K562 (cell line): ENCODE data around the gene B3GALT5. TPM values are rescaled to one million over a fixed set of nuclear protein-coding genes. Genes with fewer than 3 reads are reported as not detected.

ENCODE experiments used
- ATAC-seq: fragments of 200-7000 bp; cut with Tn5 transposase; 3 replicates; pipeline ENCODE4 v1.9.1; 2020; ENCODE audit warnings: moderate library complexity
- BruUV-seq: library from RNA; stranded (reverse); fragments of 400-500 nt; replicated peaks from 2 replicates; lab custom pipeline; 2021; lab: Mats Ljungman, UMichigan
- CTCF ChIA-PET: fragments of 300-600 bp; formaldehyde crosslinking; extraction: SDS; loops from one replicate; lab custom pipeline; 2021; ENCODE audit warnings: low intra/inter-chr PET ratio; lab: Yijun Ruan, JAX
- POLR2A ChIA-PET: fragments of 300-600, 350-650 bp; sonication (Branson Sonifier 250); formaldehyde crosslinking; extraction: SDS; loops from one replicate; lab custom pipeline; 2021; ENCODE audit warnings: antibody characterized with exemption, inconsistent platforms; lab: Yijun Ruan, JAX
- DNase-seq, 4 experiments: peaks; one replicate each; pipeline versions ENCODE4 v3.0.0 to v3.0.0-alpha.2; 2011 to 2018; ENCODE audit warnings: low spot score in 3 of 4, mixed read lengths in 3 of 4; ENCODE audit errors: extremely low read depth in 1 of 4
- FAIRE-seq: peaks from 2 replicates; lab custom pipeline; 2011; peaks lifted over from hg19 to GRCh38; lab: Jason Lieb, UNC
- H2AFZ ChIP-seq: 2 replicates; pipeline ENCODE4 v1.6.0; 2011; ENCODE audit warnings: low read depth, low read length, control low read depth, inconsistent platforms
- H3K27ac ChIP-seq: fragments of 200-600 bp; 3 replicates; pipeline ENCODE4 v1.8.0; 2011; ENCODE audit warnings: low read depth, mild to moderate bottlenecking, control low read depth, inconsistent platforms, low read length, moderate library complexity, mixed read lengths; ENCODE audit errors: extremely low read depth
- H3K27me3 ChIP-seq, 2 experiments: fragments of 300-600 bp in 1 of 2; 2 replicates in 1 of 2; 3 replicates in 1 of 2; pipeline versions ENCODE4 v1.6.0 to v1.8.0; 2011; ENCODE audit warnings: inconsistent platforms in 2 of 2, low read length in 2 of 2, mild to moderate bottlenecking in 1 of 2, mixed read lengths in 1 of 2, moderate library complexity in 1 of 2; ENCODE audit not compliant: control insufficient read depth in 2 of 2, insufficient read depth in 2 of 2
- H3K36me3 ChIP-seq: fragments of 300-600 bp; 3 replicates; pipeline ENCODE4 v1.8.0; 2011; ENCODE audit warnings: mild to moderate bottlenecking, low read length, inconsistent platforms; ENCODE audit not compliant: control insufficient read depth, insufficient read depth
- H3K4me1 ChIP-seq, 2 experiments: fragments of 200-600 bp in 1 of 2; replicated peaks in 1 of 2; 2 replicates in 1 of 2; 3 replicates in 1 of 2; pipeline versions ENCODE4 v1.5.1 to v1.8.0; 2011; ENCODE audit warnings: inconsistent platforms in 2 of 2, low read length in 2 of 2, mild to moderate bottlenecking in 1 of 2, mixed read lengths in 1 of 2, moderate library complexity in 1 of 2; ENCODE audit not compliant: control insufficient read depth in 2 of 2, insufficient read depth in 2 of 2
- H3K4me2 ChIP-seq: 2 replicates; pipeline ENCODE4 v1.6.1; 2011; ENCODE audit warnings: low read length, control low read depth, inconsistent platforms, mixed read lengths; ENCODE audit not compliant: insufficient read depth
- H3K4me3 ChIP-seq: fragments of 200-600 bp; sonication (generic), shearing (Covaris generic); 2 replicates; pipeline ENCODE4 v1.5.1; 2016; ENCODE audit warnings: control low read depth, inconsistent platforms
- H3K79me2 ChIP-seq: fragments of 200-600 bp; 3 replicates; pipeline ENCODE4 v1.8.0; 2011; ENCODE audit warnings: low read length, inconsistent platforms; ENCODE audit not compliant: control insufficient read depth, insufficient read depth
- H3K9ac ChIP-seq, 2 experiments: 2 replicates each; pipeline versions ENCODE4 v1.6.0 to v1.6.1; 2011; ENCODE audit warnings: low read depth in 2 of 2, low read length in 2 of 2, control low read depth in 1 of 2, inconsistent platforms in 1 of 2, mild to moderate bottlenecking in 1 of 2, mixed read lengths in 1 of 2; ENCODE audit not compliant: insufficient read depth in 1 of 2
- H3K9me1 ChIP-seq: one replicate; pipeline ENCODE4 v1.6.0; 2011; ENCODE audit warnings: inconsistent platforms, mild to moderate bottlenecking, low read length, moderate library complexity; ENCODE audit not compliant: control insufficient read depth, insufficient read depth
- H3K9me3 ChIP-seq: replicated peaks from 2 replicates; pipeline ENCODE4 v1.5.1; 2011; ENCODE audit warnings: low read depth, low read length, inconsistent platforms; ENCODE audit not compliant: control insufficient read depth, insufficient read depth
- H4K20me1 ChIP-seq: replicated peaks from 2 replicates; pipeline ENCODE4 v1.6.1; 2011; ENCODE audit warnings: low read length, inconsistent platforms, mixed read lengths; ENCODE audit not compliant: control insufficient read depth, insufficient read depth
- MEIS2 ChIP-seq: fragments of 450-650 bp; IDR thresholded peaks from 2 replicates; pipeline ENCODE4 v1.6.1; 2014; ENCODE audit warnings: mild to moderate bottlenecking; ENCODE audit not compliant: partially characterized antibody
- POU5F1 ChIP-seq: fragments of 150-350 bp; IDR thresholded peaks from 2 replicates; pipeline ENCODE4 v1.6.1; 2014; ENCODE audit warnings: borderline replicate concordance, low read length, low read depth, mild to moderate bottlenecking; ENCODE audit not compliant: partially characterized antibody
- RUNX1 ChIP-seq: sonication (generic); IDR thresholded peaks from 2 replicates; pipeline ENCODE4 v1.6.1; 2016; ENCODE audit warnings: antibody characterized with exemption, low read depth
- SRSF1 ChIP-seq: fragments of 200-400 bp; formaldehyde crosslinking; IDR thresholded peaks from 2 replicates; pipeline ENCODE4 v1.6.1; 2017; ENCODE audit warnings: mild to moderate bottlenecking, low read depth, low read length, moderate library complexity
- TARDBP ChIP-seq: fragments of 450-650 bp; IDR thresholded peaks from 2 replicates; pipeline ENCODE4 v1.6.1; 2016
- TOE1 ChIP-seq, 2 experiments: fragments of 450-650 bp in 1 of 2; sonication (generic) in 1 of 2; formaldehyde crosslinking in 1 of 2; IDR thresholded peaks; 2 replicates each; pipeline versions ENCODE4 v1.7.1 to v1.8.0; 2016 to 2022; ENCODE audit warnings: borderline replicate concordance in 2 of 2, mild to moderate bottlenecking in 2 of 2, antibody characterized with exemption in 1 of 2, inconsistent platforms in 1 of 2, low read depth in 1 of 2, missing genetic modification reagents in 1 of 2, moderate library complexity in 1 of 2
- XRCC5 ChIP-seq: fragments of 200-400 bp; formaldehyde crosslinking; IDR thresholded peaks from 2 replicates; pipeline ENCODE4 v1.6.1; 2017; ENCODE audit warnings: low read depth, mild to moderate bottlenecking, low read length
- ZNF24 ChIP-seq: fragments of 450-650 bp; IDR thresholded peaks from 2 replicates; pipeline ENCODE4 v1.6.1; 2016
- ZNF274 ChIP-seq: IDR thresholded peaks from 2 replicates; pipeline ENCODE4 v1.6.1; 2011; ENCODE audit warnings: low read depth, mild to moderate bottlenecking, low read length, moderate library complexity, borderline replicate concordance
- ZNF3 ChIP-seq: fragments of 250-450 bp; sonication (Bioruptor Pico); IDR thresholded peaks from 2 replicates; pipeline ENCODE4 v1.5.0; 2021; ENCODE audit warnings: mild to moderate bottlenecking, moderate library complexity
- WGBS: fragments of 100-300 bp; shearing (Covaris generic); methylation state at CpG from one replicate; pipeline ENCODE4 v1.1.6; 2016; ENCODE audit warnings: low coverage, mixed read lengths; ENCODE audit not compliant: insufficient coverage; ENCODE audit errors: missing lambda C conversion rate; 5-methylcytosine and 5-hydroxymethylcytosine counted together
- in situ Hi-C: fragments of 300-500 bp; cut with MboI; formaldehyde crosslinking; loops from 4 replicates; pipeline ENCODE4 v1.15.0; 2018; ENCODE audit warnings: inconsistent platforms, mixed read lengths
- intact Hi-C: fragments of 100-400 bp; cut with micrococcal nuclease; formaldehyde crosslinking; loops from 2 replicates; pipeline ENCODE4 v1.14.2; 2022
- polyA plus RNA-seq, 8 experiments: library from polyadenylated mRNA; depleted of rRNA in 4 of 8; stranded (reverse) in 5 of 8; unstranded in 3 of 8; fragments of >200 nt; fragmentation: Nextera tagmentation in 2 of 8; fragmentation: Illumina TruSeq in 1 of 8; extraction: Ambion mirVana in 2 of 8; extraction: Trizol in 1 of 8; gene quantifications; 2 replicates each; pipeline versions ENCODE4 v1.2.1 to v1.2.3, GENCODE V29; 2011 to 2014; ENCODE audit warnings: inconsistent platforms in 1 of 8, missing spikeins in 1 of 8
- total RNA-seq, 7 experiments: library from RNA; depleted of rRNA in 6 of 7; stranded (reverse); fragments of >200 nt in 6 of 7; fragmentation: Illumina TruSeq in 2 of 7; extraction: Trizol in 2 of 7; gene quantifications; 2 replicates each; pipeline versions ENCODE4 v1.2.1 to v1.2.3, GENCODE V29; 2011 to 2021; ENCODE audit warnings: low replicate concordance in 1 of 7
- TF ChIP-seq, protein P1 (sequence below): fragments of 450-650 bp; IDR thresholded peaks from 2 replicates; pipeline ENCODE4 v1.6.1; 2018; ENCODE audit not compliant: partially characterized antibody

The B3GALT5 gene
- total and polyA plus RNA-seq, 9 of the 15 experiments (the other 6 are each of a cell fraction or from before 2014, with no cell fraction given): 0.02 TPM; not detected in 8

DNA sequence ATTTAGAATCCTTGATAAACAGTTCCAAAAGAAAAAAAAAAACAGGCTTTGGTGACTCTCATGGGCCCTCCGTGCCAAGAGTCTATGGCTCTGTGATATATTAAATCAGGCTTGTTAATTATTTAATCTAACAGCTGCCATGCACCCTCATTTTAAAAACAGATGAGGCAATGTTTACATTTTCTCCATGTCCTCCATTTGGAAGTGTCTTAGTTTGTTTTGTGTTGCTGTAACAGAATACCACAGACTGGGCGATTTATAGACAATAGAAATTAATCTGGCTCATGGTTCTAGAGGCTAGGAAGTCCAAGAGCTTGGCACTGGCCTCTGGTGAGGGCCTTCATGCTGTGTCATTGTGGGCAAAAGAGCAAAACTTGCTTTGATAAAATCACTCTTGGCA lies 58.0 kb downstream of the B3GALT5 start:
- BruUV-seq: no TSS peak
- H3K9me3 ChIP-seq: no peaks in the 10 kb centered on the region
- H3K27me3 ChIP-seq: peaks cover 37 to 55% of the 10 kb centered on the region in 2 experiments
- H3K4me3 ChIP-seq: no peak overlapping the region
- H3K9me1 ChIP-seq: no peaks in the 10 kb centered on the region
- WGBS: 0% methylated on average over 2 of the region's 2 CpGs
- no peak overlapping the region for H3K4me2 ChIP-seq
- H3K27ac ChIP-seq: no peak overlapping the region
- H2AFZ ChIP-seq: no peak overlapping the region
- DNase-seq: no peak
- H4K20me1 ChIP-seq: 0 out of 2 replicates have a peak, but pooled peaks cover 3% of the 10 kb centered on the region
- no peaks in the 10 kb centered on the region for H3K36me3 ChIP-seq
- ChIA-PET POLR2A (no interaction called here), CTCF (no interaction called here)
- H3K79me2 ChIP-seq: no peaks in the 10 kb centered on the region
- no peak overlapping the region for H3K9ac ChIP-seq
- in situ Hi-C loops: no loop called here
- TF ChIP-seq TOE1 (IDR thresholded peaks at IDR 0.05; ENCODE audit: borderline replicate concordance): no peak
- TF ChIP-seq TOE1 (CRISPR knock-in tag; IDR thresholded peaks at IDR 0.05; ENCODE audit: borderline replicate concordance, low read depth): no peak
- TF ChIP-seq MEIS2: no peak
- TF ChIP-seq ZNF24: no peak
- TF ChIP-seq XRCC5: no peak
- H3K4me1 ChIP-seq: no peaks in the 10 kb centered on the region
- FAIRE-seq: no peak
- intact Hi-C loops: no loop called here
- ATAC-seq: no peak

DNA sequence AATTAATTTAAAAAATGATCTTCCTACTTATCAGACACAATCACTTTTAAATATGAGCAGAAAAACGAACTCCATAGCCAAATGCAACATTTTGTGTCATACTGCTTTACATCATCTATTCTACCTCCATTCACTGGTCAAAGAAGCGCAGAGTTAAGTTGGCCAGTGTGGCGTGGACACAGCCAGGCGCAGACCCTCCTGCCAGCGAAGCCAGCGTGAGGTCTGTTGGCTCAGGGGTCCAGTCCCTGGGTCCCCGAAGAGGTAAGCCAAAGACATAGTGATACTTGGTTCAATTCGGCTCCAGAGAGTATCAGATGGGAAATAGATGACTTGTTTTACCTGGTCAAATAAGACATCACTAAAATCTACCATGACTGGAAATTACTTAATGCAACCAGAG lies 59.2 kb downstream of the B3GALT5 start:
- WGBS: under 1% methylated on average over 8 of the region's 8 CpGs
- ATAC-seq: no peak
- Histone ChIP-seq H2AFZ (no peak overlapping the region), H3K36me3 (no peaks in the 10 kb centered on the region), H3K9me3 (no peaks in the 10 kb centered on the region), H4K20me1 (peaks cover 3% of the 10 kb centered on the region; the same call in 1 of the 2 replicates), H3K9me1 (no peaks in the 10 kb centered on the region), H3K4me2 (no peak overlapping the region), H3K27ac (no peak overlapping the region), H3K4me1 (no peaks in the 10 kb centered on the region), H3K9ac (no peak overlapping the region), H3K27me3 (peaks cover 35 to 55% of the 10 kb centered on the region in 2 experiments), H3K79me2 (no peaks in the 10 kb centered on the region)
- no peak for FAIRE-seq
- no TSS peak for BruUV-seq
- DNase-seq: no peak
- in situ Hi-C loops: no loop called here
- intact Hi-C loops: no loop called here
- POLR2A ChIA-PET: no interaction called here
- no peak for TF ChIP-seq TARDBP
- TF ChIP-seq, protein P1, sequence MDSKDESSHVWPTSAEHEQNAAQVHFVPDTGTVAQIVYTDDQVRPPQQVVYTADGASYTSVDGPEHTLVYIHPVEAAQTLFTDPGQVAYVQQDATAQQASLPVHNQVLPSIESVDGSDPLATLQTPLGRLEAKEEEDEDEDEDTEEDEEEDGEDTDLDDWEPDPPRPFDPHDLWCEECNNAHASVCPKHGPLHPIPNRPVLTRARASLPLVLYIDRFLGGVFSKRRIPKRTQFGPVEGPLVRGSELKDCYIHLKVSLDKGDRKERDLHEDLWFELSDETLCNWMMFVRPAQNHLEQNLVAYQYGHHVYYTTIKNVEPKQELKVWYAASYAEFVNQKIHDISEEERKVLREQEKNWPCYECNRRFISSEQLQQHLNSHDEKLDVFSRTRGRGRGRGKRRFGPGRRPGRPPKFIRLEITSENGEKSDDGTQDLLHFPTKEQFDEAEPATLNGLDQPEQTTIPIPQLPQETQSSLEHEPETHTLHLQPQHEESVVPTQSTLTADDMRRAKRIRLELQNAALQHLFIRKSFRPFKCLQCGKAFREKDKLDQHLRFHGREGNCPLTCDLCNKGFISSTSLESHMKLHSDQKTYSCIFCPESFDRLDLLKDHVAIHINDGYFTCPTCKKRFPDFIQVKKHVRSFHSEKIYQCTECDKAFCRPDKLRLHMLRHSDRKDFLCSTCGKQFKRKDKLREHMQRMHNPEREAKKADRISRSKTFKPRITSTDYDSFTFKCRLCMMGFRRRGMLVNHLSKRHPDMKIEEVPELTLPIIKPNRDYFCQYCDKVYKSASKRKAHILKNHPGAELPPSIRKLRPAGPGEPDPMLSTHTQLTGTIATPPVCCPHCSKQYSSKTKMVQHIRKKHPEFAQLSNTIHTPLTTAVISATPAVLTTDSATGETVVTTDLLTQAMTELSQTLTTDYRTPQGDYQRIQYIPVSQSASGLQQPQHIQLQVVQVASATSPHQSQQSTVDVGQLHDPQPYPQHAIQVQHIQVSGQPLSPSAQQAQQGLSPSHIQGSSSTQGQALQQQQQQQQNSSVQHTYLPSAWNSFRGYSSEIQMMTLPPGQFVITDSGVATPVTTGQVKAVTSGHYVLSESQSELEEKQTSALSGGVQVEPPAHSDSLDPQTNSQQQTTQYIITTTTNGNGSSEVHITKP: no peak
- TF ChIP-seq RUNX1: no peak
- no peak for TF ChIP-seq ZNF274
- TF ChIP-seq POU5F1: no peak
- no peak for TF ChIP-seq ZNF3 (CRISPR knock-in tag)
- no peak for TF ChIP-seq SRSF1
- TF ChIP-seq, all 486 proteins: peak for 0
- CTCF ChIA-PET: no interaction called here
- no peak overlapping the region for H3K4me3 ChIP-seq
